ENCODE measurements around the gene GRHL3.

GRHL3 gene

GRCh38 chr1:24345334-24345733 is 26.2 kb downstream of the GRHL3 start:
- no peak for DNase-seq

- DNase-seq, result no peak
Observed at GRCh38 chr1:24347159-24347934, 28.2 kb downstream of the GRHL3 start.

GRCh38 chr1:24348196-24348595 is 29.0 kb downstream of the GRHL3 start:
- DNase-seq, result no peak

DNA sequence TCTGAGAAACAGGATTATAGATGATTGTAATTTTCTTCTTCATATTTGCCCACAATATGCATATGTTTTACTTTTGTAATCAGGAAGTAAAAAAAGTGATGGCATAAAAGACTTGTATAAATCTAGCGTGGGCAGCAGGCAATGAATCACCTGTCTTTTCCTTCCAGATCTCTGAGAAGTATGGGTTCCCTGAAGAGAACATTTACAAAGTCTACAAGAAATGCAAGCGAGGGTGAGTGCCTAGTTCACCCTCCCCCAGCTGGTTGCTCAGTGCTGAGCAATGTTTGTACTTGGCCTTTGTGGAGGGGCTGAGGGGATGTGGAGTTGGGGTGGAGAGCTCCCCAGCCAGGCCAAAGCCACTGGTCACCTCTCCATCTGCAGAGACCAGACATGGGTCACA is 30.7 kb downstream of the GRHL3 start:
- no peak for DNase-seq

DNA sequence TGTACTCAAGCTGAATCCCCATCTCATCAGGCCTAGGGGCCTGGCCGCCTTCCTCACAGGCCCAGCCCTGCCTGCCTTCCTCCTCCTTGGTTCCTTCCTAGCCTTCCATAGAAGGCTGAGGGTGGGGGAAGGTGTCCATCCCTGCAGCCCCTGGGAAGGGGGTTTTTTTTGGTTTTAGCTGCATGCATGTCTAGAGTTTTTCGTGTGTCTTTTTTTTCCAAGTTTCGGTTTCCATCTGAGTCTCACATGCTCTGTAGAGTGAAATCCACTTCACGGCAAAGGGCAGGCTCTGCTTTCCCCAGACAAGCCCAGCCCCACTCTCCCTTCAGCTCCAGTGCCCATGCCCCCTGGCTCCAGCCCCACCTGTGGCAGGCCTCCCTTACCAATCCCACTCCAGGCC is 32.1 kb downstream of the GRHL3 start:
- no peak for DNase-seq

DNA sequence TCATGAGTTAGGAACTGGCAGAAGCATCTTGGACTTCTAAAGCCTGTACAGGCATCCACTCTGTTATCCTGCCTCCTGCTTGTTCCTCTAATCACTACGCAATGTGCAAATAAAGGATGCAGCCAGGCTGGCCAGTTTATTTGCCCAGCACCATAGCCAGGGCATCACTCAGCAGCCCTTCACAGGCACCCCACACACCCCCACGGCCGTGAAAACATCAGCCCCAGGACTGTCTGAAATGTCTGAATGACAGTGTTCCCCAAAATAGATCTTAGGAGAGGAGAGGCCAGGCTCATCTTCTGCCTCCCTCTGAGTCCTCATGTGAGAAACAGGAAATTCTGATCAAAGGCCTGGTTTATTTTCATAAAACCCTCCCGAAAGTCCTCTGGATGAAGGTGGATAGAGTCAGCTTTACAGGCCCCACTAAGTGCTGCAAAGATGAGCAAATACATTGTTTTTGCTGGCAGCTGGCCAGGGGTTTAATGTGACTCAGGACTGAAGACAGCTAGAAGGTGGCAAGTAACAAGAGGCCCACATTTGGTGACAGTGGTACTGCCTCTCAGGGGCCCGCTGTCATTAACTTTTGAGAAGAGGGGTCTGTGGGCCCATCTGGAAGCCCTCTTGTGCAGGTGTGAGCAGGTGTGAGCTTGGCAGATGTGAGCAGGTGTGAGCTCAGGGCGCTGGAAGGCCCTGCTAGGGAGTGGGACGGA is 32.9 kb downstream of the GRHL3 start:
- no peak for DNase-seq

DNA sequence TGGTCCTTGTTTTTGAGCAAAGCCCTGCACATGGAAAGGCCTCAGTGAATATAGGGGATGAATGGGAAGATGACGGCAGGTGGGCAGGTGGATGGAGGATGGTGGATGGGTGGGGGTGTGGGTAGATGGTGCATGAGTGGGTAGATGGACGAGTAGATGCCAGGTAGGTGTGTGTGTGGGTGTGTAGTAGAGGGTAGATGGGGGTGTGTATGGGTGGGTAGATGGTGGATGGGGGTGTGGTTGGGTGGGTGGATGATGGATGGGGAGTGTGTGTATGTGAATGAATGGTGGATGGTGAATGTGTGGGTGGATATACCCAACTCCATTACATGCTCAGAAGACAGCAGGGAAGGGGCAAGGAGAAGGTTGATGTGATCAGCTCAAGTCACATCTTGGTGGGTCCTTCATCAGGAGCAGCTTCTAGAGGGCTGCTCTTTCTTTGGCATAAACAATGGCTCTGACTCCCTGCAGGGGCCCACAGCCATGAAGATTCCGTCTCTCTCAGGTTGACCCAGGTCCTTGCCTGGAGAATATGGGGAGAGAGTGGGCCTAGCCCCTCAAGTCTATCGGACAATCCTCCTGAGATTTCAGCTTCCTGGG is 34.2 kb downstream of the GRHL3 start:
- no peak for DNase-seq

DNA sequence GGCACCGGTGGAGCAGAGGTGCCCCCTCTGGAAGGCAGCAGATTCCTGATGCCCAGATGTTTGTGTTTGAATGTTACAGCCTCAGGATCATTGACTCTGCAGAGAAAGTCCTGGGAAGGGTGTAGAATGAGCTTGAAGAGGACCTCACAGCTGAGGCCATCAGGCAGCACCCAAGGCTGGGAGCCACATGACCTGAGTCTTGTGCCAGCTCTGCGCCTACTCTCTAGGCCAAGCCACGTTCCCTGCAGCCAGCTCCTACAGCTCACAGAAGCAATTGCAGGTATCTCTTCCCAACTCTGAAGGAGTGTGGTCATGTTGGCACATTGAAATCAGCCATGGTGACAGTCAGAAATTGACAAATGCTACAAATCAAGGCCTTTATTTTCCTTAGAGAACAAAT is 36.3 kb downstream of the GRHL3 start:
- DNase-seq, result no peak

DNA sequence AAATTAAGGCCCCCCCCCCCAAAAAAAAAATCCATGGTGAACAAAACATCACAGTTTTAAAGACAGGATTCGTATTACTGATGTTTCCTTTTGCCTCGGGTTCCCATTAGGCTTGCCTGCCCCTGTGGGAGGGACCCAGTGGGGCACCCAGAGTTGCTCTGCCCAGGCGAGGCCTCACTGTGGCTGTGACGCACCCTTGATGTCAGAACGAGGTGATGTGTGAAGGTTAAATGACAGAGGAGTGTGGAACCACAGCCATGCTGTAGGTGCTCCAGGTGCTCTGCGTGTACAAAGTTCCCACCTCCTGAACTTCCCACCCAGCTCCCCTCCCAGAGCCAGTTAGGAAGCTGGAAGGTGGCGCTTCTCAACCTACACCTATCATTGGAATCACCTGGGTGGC is 37.9 kb downstream of the GRHL3 start:
- no peak for DNase-seq

DNA sequence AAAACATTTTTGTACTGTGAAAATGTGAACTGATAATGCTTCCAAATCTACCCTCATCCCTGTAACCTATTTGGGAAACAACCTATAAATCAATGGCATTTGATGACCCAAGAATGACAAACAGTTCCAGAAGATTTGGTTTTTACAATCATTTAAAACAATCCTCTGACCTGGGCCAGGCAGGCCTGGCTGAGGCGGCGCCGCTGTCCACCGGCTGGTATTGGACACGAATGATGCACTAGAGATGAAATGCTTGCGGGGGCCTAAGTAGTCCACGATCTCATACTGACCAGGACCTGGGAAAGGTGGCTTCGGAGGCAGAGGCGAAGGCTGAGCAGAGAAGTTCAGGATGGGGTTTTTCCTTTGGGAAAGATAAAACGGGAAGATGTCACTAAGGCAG is 41.5 kb downstream of the GRHL3 start:
- no peak for DNase-seq

DNA sequence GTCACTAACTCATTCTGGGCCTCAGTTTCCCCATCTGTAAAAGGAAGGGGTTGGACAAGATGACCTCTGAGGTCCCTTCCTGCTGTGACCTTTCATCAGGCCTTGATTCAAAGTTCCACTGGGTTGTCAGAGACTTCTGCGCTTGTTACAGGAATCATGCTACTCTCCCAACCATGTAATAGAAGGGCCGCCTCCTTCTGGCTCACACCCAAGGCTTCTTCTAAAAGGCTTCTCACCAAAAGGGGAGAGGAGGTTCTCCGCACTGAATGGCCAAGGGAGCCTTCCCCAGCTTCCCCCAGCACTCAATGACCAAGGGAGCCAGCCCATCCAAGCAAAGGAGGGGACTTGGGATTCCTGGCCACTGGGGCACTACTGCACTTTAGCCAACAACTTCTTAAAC is 42.7 kb downstream of the GRHL3 start:
- no peak for DNase-seq

DNA sequence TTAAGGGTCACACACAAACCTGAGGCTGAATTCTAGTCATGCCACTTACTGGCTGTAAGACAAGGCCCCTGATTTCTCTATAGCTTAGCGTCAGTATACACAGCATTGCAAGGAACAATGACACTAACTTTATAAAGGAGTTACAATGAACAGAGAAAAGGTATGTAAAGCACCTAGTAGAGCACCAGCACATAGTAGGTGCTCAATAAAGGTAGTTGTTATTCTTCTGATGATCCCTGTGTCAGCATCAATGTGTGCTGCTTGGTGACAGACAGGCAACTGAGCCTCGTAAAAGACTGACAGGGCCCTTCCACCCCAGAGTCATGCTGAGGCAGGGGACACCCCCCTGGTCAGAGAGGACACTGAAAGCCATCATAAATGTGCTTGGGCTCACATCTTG is 43.2 kb downstream of the GRHL3 start:
- DNase-seq, result no peak

DNA sequence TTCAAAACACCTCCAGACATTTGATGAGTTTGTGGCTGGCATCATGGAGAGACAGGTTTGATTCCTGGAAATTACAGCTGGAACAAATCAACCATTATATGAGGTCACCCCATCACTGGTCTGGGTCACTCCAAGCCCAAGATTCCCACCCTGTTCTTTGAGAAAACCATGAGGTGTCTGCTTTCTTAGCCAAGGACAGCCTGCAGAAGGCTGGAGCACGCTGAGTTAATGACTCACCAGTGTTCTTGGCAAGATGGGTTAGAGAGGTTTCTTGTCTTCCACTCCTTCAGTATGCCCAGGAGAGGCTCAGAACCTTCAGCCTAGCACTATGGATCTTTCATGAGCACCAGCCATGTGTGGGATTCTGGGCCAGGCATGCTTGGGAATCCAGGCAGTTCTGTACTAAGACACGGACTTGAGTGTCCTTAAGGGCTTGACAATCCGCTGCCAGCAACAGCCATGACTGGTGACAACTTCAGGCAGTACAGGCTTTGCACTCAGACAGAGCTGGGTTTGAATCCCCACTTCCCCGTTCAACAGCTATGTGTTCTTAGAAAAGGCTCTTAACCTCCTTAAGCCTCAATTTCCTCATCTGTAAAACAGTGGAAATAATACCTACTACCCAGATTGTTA is 43.9 kb downstream of the GRHL3 start:
- no peak for DNase-seq

GRCh38 chr1:24363994-24364393 is 44.8 kb downstream of the GRHL3 start:
- no peak for DNase-seq

DNA sequence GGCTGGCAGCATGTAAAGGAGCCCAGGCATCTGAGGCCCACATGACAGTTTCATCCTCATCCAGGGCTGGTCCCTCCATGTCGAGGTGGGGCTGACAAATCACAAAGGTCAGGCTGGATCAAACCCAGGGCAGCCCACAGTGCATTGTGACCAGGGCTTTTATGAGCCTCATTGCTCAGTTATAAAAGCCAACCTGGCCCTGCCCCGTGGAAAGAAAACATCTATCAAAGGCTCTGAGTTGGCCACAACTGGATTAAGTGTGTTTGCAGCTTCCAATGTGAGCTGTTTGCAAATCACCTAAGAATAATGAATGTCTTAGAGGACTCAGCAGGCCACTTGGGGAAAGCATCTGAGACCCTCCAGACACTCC is 45.4 kb downstream of the GRHL3 start:
- DNase-seq, result no peak

- DNase-seq, result no peak
Observed at GRCh38 chr1:24364975-24365678, 46.0 kb downstream of the GRHL3 start.

GRCh38 chr1:24366707-24367106 is 47.5 kb downstream of the GRHL3 start:
- no peak for DNase-seq

DNA sequence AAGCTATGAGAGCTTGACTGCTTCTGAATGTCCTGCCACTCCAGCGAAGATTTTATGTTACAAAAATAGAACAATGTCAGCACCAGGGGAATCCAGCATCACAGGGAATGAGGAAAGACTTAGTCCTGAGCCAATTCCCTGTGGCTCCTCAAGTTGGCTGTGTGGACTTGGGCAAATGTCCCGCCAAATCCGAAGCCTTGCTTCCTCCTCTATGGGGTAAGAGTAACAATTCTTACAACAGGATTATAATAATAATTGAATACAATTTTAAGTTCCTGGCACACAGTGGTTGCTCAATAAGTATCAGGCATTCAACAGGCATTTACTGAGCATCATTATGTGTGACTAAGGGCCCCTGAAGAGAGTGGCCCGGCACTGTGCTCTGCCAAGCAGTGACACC is 50.0 kb downstream of the GRHL3 start:
- DNase-seq, result no peak

DNA sequence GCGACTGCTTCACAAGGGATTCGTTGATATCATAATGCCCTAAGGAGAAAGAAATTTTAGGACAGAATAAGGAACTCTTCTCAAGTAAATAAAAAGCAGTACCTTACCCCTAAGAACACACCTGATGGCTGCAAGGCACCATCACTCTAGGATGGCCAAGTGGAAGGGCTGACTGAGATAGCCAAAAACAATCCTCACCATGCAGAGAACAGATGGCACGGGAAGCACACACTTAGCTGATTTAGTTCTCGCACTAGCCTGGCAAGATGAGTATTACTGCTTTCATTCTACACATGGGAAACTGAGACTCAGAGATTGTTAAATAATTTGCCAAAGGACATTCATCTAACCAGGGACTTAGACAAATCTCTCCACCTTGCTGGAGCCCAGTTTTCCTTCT is 50.6 kb downstream of the GRHL3 start:
- no peak for DNase-seq

- no peak for DNase-seq
Observed at GRCh38 chr1:24373044-24373443, 53.9 kb downstream of the GRHL3 start.

DNA sequence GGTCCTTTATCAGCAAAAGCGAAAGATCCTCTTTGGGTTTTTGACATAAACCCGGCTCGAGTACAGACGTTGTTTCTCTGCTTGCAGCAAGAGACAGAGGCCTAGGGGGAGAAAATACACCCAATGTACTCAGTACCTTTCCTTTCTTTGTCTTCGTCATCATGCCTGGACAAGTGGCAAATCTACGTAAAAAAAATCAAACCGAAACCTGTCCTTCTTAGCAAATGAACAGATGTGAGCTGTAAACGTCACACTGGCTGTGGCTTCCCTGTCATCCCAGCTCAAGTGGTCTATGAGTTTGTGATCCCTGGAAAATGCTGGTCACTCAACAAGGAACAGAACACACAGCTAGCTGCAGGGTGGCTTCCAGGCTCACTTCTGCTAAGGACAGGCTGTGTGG is 54.6 kb downstream of the GRHL3 start:
- DNase-seq, result no peak

DNA sequence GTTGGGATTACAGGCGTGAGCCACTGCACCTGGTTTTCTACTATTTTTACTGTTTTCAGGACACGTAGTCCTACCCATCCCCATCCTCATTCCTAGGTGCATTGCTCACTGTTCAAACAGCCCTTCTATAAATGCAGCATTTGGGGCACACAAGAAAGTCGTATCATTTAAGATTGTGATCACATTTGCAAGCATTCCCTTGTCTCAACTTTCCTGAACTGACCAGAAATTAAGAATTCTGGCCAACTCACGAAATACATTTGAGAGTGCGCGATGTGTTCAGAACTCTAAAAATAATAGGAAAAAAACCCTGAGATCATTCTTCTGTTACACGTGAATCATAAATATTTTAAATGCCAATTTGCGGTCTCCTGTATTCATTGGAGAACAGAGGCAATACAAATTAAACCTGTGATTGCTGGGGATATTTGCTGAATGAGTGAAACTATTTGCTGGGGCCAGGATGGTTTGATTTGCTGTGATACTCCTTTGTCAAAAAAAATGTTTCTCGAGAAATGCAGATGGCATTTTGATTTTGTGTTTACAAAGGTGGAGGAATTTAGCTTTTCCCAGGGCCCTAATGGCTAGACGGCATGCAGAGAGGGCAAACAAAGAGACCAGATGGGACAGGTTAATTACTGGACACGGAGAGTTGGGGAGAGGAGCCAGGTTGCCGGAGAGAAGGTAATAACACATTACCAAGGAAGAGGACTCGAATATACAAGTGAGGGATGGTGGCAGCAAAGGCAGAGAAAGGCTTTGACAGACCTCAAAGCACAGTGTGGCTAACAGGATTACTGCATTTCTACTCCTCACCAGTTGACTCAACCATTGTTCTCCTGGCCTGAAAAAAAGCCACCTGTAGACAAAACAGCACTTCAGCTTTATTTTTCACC is 56.0 kb downstream of the GRHL3 start:
- DNase-seq, result no peak
